GM12864 (cell line): Measurements from ENCODE around the gene SNX27.

Source experiments
- DNase-seq: peaks from one replicate; pipeline ENCODE4 v3.0.0-alpha.2; 2011; ENCODE audit warnings: low read depth
- H3K4me3 ChIP-seq: 2 replicates; pipeline ENCODE4 v1.5.1; 2011; ENCODE audit warnings: mild to moderate bottlenecking, low read depth, low read length, control low read depth
- CTCF ChIP-seq: IDR thresholded peaks from 2 replicates; pipeline ENCODE4 v1.5.1; 2011; ENCODE audit warnings: low read depth, mild to moderate bottlenecking, moderate library complexity, low read length, control low read depth, inconsistent platforms; ENCODE audit errors: missing control alignments

The SNX27 gene

GRCh38 chr1:151574575-151575529 lies 37.0 kb upstream of the SNX27 start:
- TF ChIP-seq CTCF = no peak
- no peak overlapping the region for H3K4me3 ChIP-seq
- no peak for DNase-seq

GRCh38 chr1:151577173-151577572 lies 34.7 kb upstream of the SNX27 start:
- H3K4me3 ChIP-seq = no peak overlapping the region
- DNase-seq = no peak
- TF ChIP-seq CTCF = no peak

- H3K4me3 ChIP-seq = no peak overlapping the region
- DNase-seq = no peak
- no peak for TF ChIP-seq CTCF
Observed at GRCh38 chr1:151578941-151579340, 32.9 kb upstream of the SNX27 start.

- no peak for DNase-seq
Observed at GRCh38 chr1:151579436-151580225, 32.2 kb upstream of the SNX27 start.

GRCh38 chr1:151581451-151581850 lies 30.4 kb upstream of the SNX27 start:
- DNase-seq = no peak
- H3K4me3 ChIP-seq = no peak overlapping the region
- no peak for TF ChIP-seq CTCF

More at GRCh38 chr1:151579436-151580225, 32.2 kb upstream of the SNX27 start:
- no peak overlapping the region for H3K4me3 ChIP-seq
- no peak for TF ChIP-seq CTCF

GRCh38 chr1:151581921-151582320 lies 29.9 kb upstream of the SNX27 start:
- TF ChIP-seq CTCF = no peak

More at GRCh38 chr1:151581921-151582320, 29.9 kb upstream of the SNX27 start:
- no peak overlapping the region for H3K4me3 ChIP-seq
- no peak for DNase-seq
